WTC11 (cell line): ENCODE results near the gene AGBL4. TPM values are rescaled to one million over a fixed set of nuclear protein-coding genes. Genes with fewer than 3 reads are reported as not detected.

Experiments
- ATAC-seq: fragments of 200-7000 bp; cut with Tn5 transposase; 2 replicates; pipeline ENCODE4 v1.10.0; 2021; ENCODE audit warnings: mild to moderate bottlenecking, moderate library complexity
- CTCF ChIA-PET: fragments of 300-600 bp; sonication (Branson Sonifier 250); formaldehyde crosslinking; loops from one replicate; lab custom pipeline; 2021; ENCODE audit warnings: antibody characterized with exemption; lab: Charles Lee
- POLR2A ChIA-PET: fragments of 350-600 bp; sonication (Branson Sonifier 250); formaldehyde crosslinking; loops from one replicate; lab custom pipeline; 2021; ENCODE audit warnings: antibody characterized with exemption; lab: Charles Lee
- DNase-seq: peaks from one replicate; pipeline ENCODE4 v3.0.0; 2021; ENCODE audit warnings: low spot score
- H3K27ac Mint-ChIP-seq: 2 replicates; pipeline ENCODE4 v1.8.0; 2021; ENCODE audit warnings: mixed read lengths
- H3K27me3 Mint-ChIP-seq: 2 replicates; pipeline ENCODE4 v1.8.0; 2021; ENCODE audit warnings: low read depth, mild to moderate bottlenecking, moderate library complexity, mixed read lengths
- H3K36me3 Mint-ChIP-seq: 2 replicates; pipeline ENCODE4 v1.8.0; 2021; ENCODE audit warnings: mixed read lengths
- H3K4me1 Mint-ChIP-seq: 2 replicates; pipeline ENCODE4 v1.8.0; 2022; ENCODE audit warnings: mixed read lengths
- H3K4me3 Mint-ChIP-seq: 2 replicates; pipeline ENCODE4 v1.8.0; 2021; ENCODE audit warnings: mild to moderate bottlenecking, moderate library complexity, mixed read lengths
- H3K9me3 Mint-ChIP-seq: 2 replicates; pipeline ENCODE4 v1.8.0; 2021; ENCODE audit warnings: mixed read lengths
- ATF1 ChIP-seq: sonication (generic); formaldehyde crosslinking; IDR thresholded peaks from 2 replicates; pipeline ENCODE4 v1.8.1; 2023; ENCODE audit warnings: mild to moderate bottlenecking, moderate library complexity, missing genetic modification reagents
- ATF2 ChIP-seq: sonication (generic); formaldehyde crosslinking; IDR thresholded peaks from 2 replicates; pipeline ENCODE4 v1.8.1; 2022; ENCODE audit warnings: low read depth, missing genetic modification reagents, borderline replicate concordance
- CDX4 ChIP-seq: fragments of 250-450 bp; sonication (Bioruptor Pico); IDR thresholded peaks from 2 replicates; pipeline ENCODE4 v1.9.0; 2021; ENCODE audit warnings: moderate library complexity, mild to moderate bottlenecking, inconsistent platforms, borderline replicate concordance
- CREB1 ChIP-seq: sonication (generic); formaldehyde crosslinking; IDR thresholded peaks from 2 replicates; pipeline ENCODE4 v1.8.0; 2023; ENCODE audit warnings: mild to moderate bottlenecking, missing genetic modification reagents
- CREM ChIP-seq: sonication (generic); formaldehyde crosslinking; IDR thresholded peaks from 2 replicates; pipeline ENCODE4 v1.8.1; 2022; ENCODE audit warnings: mild to moderate bottlenecking, missing genetic modification reagents, moderate library complexity
- E2F1 ChIP-seq: sonication (generic); formaldehyde crosslinking; IDR thresholded peaks from 2 replicates; pipeline ENCODE4 v1.8.0; 2022; ENCODE audit warnings: mild to moderate bottlenecking, missing genetic modification reagents
- ESRRA ChIP-seq: sonication (generic); formaldehyde crosslinking; IDR thresholded peaks from 2 replicates; pipeline ENCODE4 v1.8.1; 2022; ENCODE audit warnings: mild to moderate bottlenecking, missing genetic modification reagents, borderline replicate concordance
- ETV6 ChIP-seq: sonication (generic); formaldehyde crosslinking; IDR thresholded peaks from 2 replicates; pipeline ENCODE4 v1.8.1; 2022; ENCODE audit warnings: mild to moderate bottlenecking, missing genetic modification reagents
- FOXP1 ChIP-seq: sonication (generic); formaldehyde crosslinking; IDR thresholded peaks from 2 replicates; pipeline ENCODE4 v1.8.0; 2022; ENCODE audit warnings: missing genetic modification reagents, mild to moderate bottlenecking, moderate library complexity, borderline replicate concordance
- HMGA2 ChIP-seq: fragments of 250-450 bp; sonication (Bioruptor Pico); IDR thresholded peaks from 2 replicates; pipeline ENCODE4 v1.4.0; 2021; ENCODE audit warnings: mild to moderate bottlenecking, moderate library complexity
- IRF1 ChIP-seq: sonication (generic); formaldehyde crosslinking; IDR thresholded peaks from 2 replicates; pipeline ENCODE4 v1.8.0; 2023; ENCODE audit warnings: missing genetic modification reagents
- JAZF1 ChIP-seq: fragments of 250-450 bp; sonication (Bioruptor Pico); IDR thresholded peaks from 2 replicates; pipeline ENCODE4 v1.9.0; 2021; ENCODE audit warnings: moderate library complexity, mild to moderate bottlenecking, inconsistent platforms
- NFATC4 ChIP-seq: fragments of 250-450 bp; sonication (Bioruptor Pico); IDR thresholded peaks from 2 replicates; pipeline ENCODE4 v1.9.0; 2021; ENCODE audit warnings: mild to moderate bottlenecking
- PREB ChIP-seq: sonication (generic); formaldehyde crosslinking; IDR thresholded peaks from 2 replicates; pipeline ENCODE4 v1.8.1; 2022; ENCODE audit warnings: mild to moderate bottlenecking, missing genetic modification reagents, moderate library complexity, borderline replicate concordance
- RELA ChIP-seq: sonication (generic); formaldehyde crosslinking; IDR thresholded peaks from 2 replicates; pipeline ENCODE4 v1.8.1; 2022; ENCODE audit warnings: missing genetic modification reagents, mild to moderate bottlenecking, borderline replicate concordance
- STAT6 ChIP-seq: sonication (generic); formaldehyde crosslinking; conservative IDR thresholded peaks from 2 replicates; pipeline ENCODE4 v1.8.1; 2023; ENCODE audit warnings: mild to moderate bottlenecking, low read depth, missing genetic modification reagents, moderate library complexity
- TCF7 ChIP-seq: sonication (generic); formaldehyde crosslinking; IDR thresholded peaks from 2 replicates; pipeline ENCODE4 v1.8.0; 2022; ENCODE audit warnings: mild to moderate bottlenecking, low read depth, missing genetic modification reagents, moderate library complexity
- ZBTB21 ChIP-seq: sonication (generic); formaldehyde crosslinking; IDR thresholded peaks from 2 replicates; pipeline ENCODE4 v1.8.1; 2023; ENCODE audit warnings: mild to moderate bottlenecking, missing genetic modification reagents, borderline replicate concordance
- ZBTB43 ChIP-seq: sonication (generic); formaldehyde crosslinking; IDR thresholded peaks from 2 replicates; pipeline ENCODE4 v1.8.1; 2023; ENCODE audit warnings: mild to moderate bottlenecking, missing genetic modification reagents
- ZMAT4 ChIP-seq: fragments of 250-450 bp; sonication (Bioruptor Pico); IDR thresholded peaks from 2 replicates; pipeline ENCODE4 v1.9.0; 2021; ENCODE audit warnings: mild to moderate bottlenecking
- ZNF232 ChIP-seq: sonication (generic); formaldehyde crosslinking; IDR thresholded peaks from 2 replicates; pipeline ENCODE4 v1.8.0; 2022; ENCODE audit warnings: mild to moderate bottlenecking, missing genetic modification reagents
- ZNF416 ChIP-seq: fragments of 250-450 bp; sonication (Bioruptor Pico); IDR thresholded peaks from 2 replicates; pipeline ENCODE4 v1.9.0; 2021; ENCODE audit warnings: mild to moderate bottlenecking, inconsistent platforms
- ZNF512 ChIP-seq: sonication (generic); formaldehyde crosslinking; IDR thresholded peaks from 2 replicates; pipeline ENCODE4 v1.8.1; 2022; ENCODE audit warnings: missing genetic modification reagents, borderline replicate concordance
- total RNA-seq: library from RNA; stranded (reverse); gene quantifications from 3 replicates; pipeline ENCODE4 v1.2.3, GENCODE V29; 2021

Gene AGBL4
- total RNA-seq, 1 experiment from 2014 or later = 0.87 TPM

- ATAC-seq (no peak), DNase-seq (no peak)
- Mint-ChIP-seq H3K36me3 (no peaks in the 10 kb centered on the region), H3K27ac (no peak overlapping the region), H3K4me1 (no peaks in the 10 kb centered on the region), H3K4me3 (no peak overlapping the region), H3K27me3 (no peaks in the 10 kb centered on the region), H3K9me3 (peaks cover 14% of the 10 kb centered on the region)
- ChIA-PET POLR2A (no interaction called here), CTCF (no interaction called here)
- no peak for TF ChIP-seq PREB (CRISPR knock-in tag)
- no peak for TF ChIP-seq CDX4 (CRISPR knock-in tag)
- no peak for TF ChIP-seq ETV6 (CRISPR knock-in tag)
- no peak for TF ChIP-seq E2F1
- TF ChIP-seq FOXP1 (CRISPR knock-in tag) = no peak
- TF ChIP-seq JAZF1 (CRISPR knock-in tag) = no peak
- TF ChIP-seq CREM (CRISPR knock-in tag) = no peak
- no peak for TF ChIP-seq ZNF416
- no peak for TF ChIP-seq ESRRA (CRISPR knock-in tag)
- TF ChIP-seq CREB1 (CRISPR knock-in tag) = no peak
- TF ChIP-seq NFATC4 (CRISPR knock-in tag) = no peak
- TF ChIP-seq ZNF232 (CRISPR knock-in tag) = no peak
- TF ChIP-seq HMGA2 = no peak
These were observed 810.5 kb downstream of the AGBL4 start for GRCh38 chr1:49213301-49213700.

- no peaks in the 10 kb centered on the region for H3K36me3 Mint-ChIP-seq
- no peak overlapping the region for H3K27ac Mint-ChIP-seq
- ATAC-seq (no peak), DNase-seq (no peak)
- no peaks in the 10 kb centered on the region for H3K27me3 Mint-ChIP-seq
- ChIA-PET POLR2A (no interaction called here), CTCF (no interaction called here)
- no peaks in the 10 kb centered on the region; the same call in 1 of the 2 replicates for H3K9me3 Mint-ChIP-seq
- no peak overlapping the region for H3K4me3 Mint-ChIP-seq
- H3K4me1 Mint-ChIP-seq = no peaks in the 10 kb centered on the region
- TF ChIP-seq ZNF512 (CRISPR knock-in tag) = no peak
- no peak for TF ChIP-seq STAT6
- TF ChIP-seq IRF1 (CRISPR knock-in tag) = no peak
- no peak for TF ChIP-seq RELA (CRISPR knock-in tag)
- TF ChIP-seq ATF2 = no peak
- TF ChIP-seq TCF7 (CRISPR knock-in tag) = no peak
- no peak for TF ChIP-seq ZBTB43 (CRISPR knock-in tag)
- no peak for TF ChIP-seq ZBTB21 (CRISPR knock-in tag)
- no peak for TF ChIP-seq ZMAT4 (CRISPR knock-in tag)
- TF ChIP-seq ATF1 (CRISPR knock-in tag) = no peak
These were observed 815.0 kb downstream of the AGBL4 start for GRCh38 chr1:49208712-49209111.
